ENCODE results near the gene KIF1A.
"Not testable (repeated sequence)": the region's sequence is repeated elsewhere in the genome, so short reads cannot be mapped to it uniquely, and the experiment has no call there.

Gene KIF1A

DNA sequence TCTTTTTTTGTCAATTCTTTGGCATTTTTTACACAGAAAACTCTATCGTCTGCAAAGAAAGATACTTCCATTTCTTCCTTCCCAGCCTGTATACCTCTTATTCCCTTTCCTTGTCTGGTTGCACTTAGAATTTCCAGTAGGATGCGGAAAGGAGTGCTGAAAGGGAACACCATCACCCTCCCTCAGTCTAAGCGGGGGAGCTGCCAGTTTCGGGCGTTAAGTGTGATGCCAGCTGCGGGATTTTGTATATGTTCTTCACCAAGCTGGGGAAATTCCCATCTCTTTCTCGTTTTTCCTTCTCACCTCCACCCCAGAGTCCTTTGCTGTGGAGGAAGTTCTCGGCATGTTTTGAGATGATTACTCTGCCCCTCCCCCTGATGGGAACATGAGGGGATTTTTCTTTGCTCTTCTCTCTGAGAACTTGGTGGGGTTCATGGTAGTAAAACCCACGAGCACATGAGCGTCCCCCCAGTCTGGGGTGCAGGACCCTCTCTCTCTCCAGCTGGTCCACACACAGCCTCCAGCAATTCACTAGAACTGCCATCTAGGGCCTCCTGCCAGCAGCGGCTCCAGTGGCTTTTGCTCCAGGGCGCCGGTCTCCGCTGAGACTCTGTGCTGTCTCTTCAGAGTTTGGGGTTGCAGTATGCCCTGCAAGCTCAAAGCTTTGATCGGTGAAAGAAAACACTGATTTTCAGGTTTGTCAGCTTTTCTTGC, 112.8 kb downstream of the KIF1A start:
- in situ Hi-C loops (cut with HindIII; ENCODE audit: low sequenced_read_pairs): no loop called here

DNA sequence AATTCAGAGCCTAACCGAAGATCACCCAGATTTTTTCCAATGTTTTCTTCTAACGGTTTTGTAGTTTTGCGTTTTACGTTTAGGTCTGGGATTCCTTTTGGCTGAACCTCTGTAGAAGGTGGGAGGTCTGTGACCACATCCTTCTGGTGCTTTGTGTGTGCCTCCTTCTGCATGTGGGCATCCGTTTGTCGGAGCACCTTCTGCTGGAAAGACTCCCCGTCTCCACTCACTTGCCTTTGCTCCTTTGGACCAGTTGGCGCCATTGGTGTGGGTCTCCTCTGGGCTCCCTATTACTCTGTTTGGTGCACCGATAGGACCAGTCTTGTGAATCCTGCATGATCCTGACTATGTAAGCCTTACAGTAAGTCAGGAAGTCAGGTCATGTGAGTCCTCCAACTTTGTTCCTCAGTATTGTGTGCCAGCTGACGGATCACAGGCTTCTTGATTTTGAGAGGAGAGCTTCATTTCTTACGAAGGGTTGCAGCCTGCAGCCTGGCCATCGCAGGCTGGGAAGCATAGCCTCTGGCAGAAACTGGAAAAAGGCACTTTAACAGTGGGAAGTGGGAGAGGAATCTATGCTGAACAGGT, 114.7 kb downstream of the KIF1A start:
- in situ Hi-C loops (cut with HindIII; ENCODE audit: low sequenced_read_pairs): no loop called here

GRCh38 chr2:240704651-240705050, 115.4 kb downstream of the KIF1A start:
- in situ Hi-C loops (cut with HindIII; ENCODE audit: low sequenced_read_pairs): no loop called here

GRCh38 chr2:240703417-240704341, 116.3 kb downstream of the KIF1A start:
- in situ Hi-C loops (cut with HindIII; ENCODE audit: low sequenced_read_pairs): no loop called here

- in situ Hi-C loops (cut with HindIII; ENCODE audit: low sequenced_read_pairs): no loop called here
Measured at GRCh38 chr2:240702640-240703011, 117.4 kb downstream of the KIF1A start.

DNA sequence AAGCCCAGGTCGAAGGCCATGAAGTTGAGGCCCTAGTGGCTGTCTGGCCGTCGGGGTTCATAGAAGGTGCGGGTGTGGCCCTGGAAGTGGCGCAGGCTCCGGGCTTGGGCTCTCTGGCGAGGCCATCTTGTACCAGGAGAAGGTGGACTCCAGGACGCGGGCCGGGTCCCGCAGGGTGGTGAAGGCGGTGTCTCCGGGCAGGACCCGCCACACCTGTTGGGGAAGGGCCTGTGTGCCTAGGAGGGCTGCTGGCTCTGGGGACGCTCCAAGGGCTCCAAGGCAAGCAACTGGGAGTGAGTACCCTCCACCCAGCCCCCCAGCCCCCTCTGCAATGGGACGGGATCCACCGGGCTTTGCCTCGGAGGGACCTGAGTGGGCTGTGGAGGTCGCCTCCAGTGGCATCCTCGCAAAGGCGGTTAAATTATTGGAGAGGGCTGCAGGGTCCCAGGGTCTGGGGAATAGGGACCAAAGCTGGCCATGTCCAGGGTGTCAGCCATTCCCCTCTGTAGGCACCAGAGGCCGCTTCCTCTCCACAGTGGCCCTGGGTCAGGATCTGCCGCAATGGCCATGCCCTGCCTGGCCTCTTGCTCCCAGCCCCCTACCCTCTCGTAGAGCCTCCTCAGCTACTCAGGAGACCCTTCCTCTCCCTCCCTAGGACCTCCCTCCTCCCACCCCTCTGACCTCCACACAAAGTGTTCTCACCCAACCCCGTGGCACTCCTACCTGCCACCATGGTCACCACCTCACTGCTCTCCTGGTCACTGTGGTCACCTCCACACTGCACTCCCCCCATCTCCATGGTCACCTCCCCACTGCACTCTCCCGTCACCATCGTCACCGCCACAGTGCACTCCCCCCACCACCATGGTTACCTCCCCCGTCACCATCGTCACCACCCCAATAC, 118.0 kb downstream of the KIF1A start:
- in situ Hi-C loops (cut with HindIII; ENCODE audit: low sequenced_read_pairs): no loop called here

DNA sequence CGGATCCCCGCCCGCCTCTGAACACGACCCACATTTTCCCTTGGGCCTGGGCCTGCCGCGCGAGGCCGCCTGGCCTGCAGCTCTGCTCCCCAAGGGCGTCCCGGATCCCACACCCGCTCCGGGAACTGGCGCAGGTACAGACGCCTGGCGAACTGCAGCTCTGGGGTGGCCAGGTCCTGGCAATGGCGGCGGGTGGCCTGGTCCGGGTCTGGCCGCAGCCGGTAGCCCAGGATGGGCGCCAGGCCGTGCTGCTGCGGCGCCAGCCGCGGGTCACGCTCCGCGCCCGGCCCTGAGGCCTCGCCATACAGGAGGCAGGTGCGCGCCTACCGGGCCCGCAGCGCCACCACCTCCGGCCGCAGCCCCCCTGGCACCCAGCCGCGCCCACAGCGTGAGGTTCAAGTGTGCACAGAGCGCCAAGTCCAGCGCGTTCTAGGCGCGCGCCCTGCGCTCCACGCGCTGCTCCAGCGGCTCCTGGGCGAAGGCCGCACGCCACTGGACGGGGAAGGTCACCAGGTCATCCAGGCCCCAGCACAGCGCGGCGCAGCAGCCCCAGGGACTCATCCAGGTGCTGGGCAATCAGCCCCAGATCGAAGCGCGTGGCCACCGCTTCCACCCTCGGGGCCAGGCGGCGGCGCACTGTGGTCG, 118.8 kb downstream of the KIF1A start:
- in situ Hi-C loops (cut with HindIII; ENCODE audit: low sequenced_read_pairs): no loop called here

GRCh38 chr2:240700616-240701015, 119.4 kb downstream of the KIF1A start:
- in situ Hi-C loops (cut with HindIII; ENCODE audit: low sequenced_read_pairs): not testable (repeated sequence)

DNA sequence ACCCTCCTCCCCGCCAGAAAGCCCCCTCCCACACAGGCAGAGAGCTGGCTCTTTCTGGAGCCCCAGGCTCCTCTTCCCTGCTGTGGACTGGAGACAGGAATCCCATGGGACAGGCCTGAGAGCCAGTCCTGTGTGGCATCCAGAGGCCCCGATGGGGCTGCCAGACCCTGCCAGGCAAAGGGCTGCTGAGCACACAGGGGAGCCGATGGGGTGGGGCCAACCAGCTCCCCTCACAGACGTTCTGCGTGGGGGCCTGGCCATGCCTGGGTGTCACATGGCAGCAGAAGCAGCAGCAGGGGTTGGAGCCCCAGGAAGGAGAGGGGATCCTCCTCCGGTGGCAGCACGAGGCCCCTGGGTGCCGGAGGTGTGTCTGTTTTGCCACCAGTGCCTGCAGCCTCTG, 120.2 kb downstream of the KIF1A start:
- in situ Hi-C loops (cut with HindIII; ENCODE audit: low sequenced_read_pairs): not testable (repeated sequence)

GRCh38 chr2:240698852-240699561, 121.0 kb downstream of the KIF1A start:
- in situ Hi-C loops (cut with HindIII; ENCODE audit: low sequenced_read_pairs): not testable (repeated sequence)

DNA sequence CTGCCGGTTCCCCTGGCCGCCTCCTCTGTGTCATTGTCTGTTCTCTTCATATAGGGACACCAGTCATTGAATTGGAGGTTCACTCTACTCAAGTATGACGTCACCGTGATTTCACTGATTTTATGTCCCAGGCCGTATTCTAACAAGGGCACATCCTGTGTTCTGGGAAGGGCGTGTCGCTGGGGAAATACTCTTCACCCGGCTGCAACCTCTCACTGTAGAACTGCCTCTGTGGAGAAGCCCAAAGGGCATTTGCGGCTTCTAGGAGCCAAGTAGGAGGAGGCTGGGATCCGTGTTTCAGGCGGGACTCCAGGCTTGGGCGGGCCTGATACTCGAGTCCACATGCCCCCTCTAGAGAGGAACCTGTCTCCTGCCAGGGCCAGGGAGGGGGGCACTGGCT, 123.5 kb downstream of the KIF1A start:
- in situ Hi-C loops (cut with HindIII; ENCODE audit: low sequenced_read_pairs): not testable (repeated sequence)

DNA sequence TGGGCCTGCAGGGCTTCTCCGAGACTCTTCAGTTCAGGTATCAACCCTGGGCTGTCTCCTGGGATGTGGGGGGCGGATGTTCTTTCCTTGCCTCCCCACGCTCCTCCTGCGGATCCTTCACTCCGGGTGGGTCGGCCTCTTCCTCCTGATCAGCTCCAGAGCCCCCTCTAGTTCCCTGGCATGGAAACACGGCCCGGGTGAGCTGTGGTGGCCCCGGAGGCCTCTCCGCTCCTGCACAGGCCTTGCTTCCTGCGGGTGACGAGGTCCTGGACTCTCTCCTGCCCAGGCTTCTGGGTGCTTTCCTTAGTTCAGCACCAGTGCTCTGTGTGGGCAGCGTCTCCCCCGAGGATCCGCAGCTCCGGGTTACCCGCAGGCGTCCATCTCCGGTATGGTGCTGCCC, 124.4 kb downstream of the KIF1A start:
- in situ Hi-C loops (cut with HindIII; ENCODE audit: low sequenced_read_pairs): not testable (repeated sequence)

DNA sequence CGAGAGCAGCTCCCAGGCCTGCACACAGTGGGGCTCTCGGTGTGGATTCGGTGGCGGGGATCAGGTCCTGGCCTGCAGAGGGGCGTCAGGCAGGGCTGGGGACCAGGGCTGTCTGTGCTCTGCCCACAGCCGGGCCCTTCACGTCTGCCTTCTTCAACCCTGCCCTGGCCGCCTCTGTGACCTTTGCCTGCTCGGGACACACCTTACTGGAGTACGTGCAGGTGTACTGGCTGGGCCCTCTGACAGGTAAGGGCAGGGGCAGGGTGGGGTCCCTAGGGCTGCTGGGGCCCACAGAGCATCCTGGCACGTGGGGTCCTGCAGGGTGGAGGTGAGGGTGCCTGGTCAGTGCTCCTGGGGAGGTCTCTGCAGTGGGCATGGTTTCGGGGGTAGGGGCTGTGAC, 125.7 kb downstream of the KIF1A start:
- in situ Hi-C loops (cut with HindIII; ENCODE audit: low sequenced_read_pairs): not testable (repeated sequence)

- in situ Hi-C loops (cut with HindIII; ENCODE audit: low sequenced_read_pairs): not testable (repeated sequence)
Measured at GRCh38 chr2:240692583-240693561, 127.1 kb downstream of the KIF1A start.

DNA sequence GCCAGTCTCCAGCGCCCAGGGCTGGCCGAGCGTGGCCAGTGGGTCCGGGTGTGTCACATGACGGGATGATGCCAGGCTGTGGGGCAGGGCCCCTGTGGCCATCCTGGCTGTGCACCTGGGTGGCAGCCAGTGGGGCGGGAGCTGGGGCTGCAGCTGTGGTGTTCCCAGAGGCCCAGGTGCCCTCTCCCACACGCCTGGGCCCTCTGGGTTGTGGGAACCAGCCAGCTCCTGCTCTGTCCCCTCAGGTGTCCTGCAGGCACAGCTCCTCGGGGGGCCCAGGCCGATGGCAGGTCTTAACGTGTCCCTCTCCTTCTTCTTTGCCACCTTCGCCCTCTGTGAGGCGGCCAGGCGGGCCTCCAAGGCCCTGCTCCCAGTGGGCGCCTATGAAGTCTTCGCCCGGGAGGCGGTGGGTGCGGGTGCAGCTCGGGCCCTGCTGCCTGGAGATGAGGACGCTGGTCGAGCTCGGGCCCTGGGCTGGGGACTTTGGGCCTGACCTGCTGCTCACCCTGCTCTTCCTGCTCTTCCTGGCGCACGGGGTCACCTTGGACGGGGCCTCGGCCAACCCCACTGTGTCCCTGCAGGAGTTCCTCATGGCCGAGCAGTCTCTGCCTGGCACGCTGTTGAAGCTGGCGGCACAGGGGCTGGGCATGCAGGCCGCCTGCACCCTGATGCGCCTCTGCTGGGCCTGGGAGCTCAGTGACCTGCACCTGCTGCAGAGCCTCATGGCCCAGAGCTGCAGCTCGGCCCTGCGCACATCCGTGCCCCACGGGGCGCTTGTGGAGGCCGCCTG, 128.2 kb downstream of the KIF1A start, which contains the start of gene AQP12A:
TSS of gene AQP12A (plus strand) at position 236 of the 790 bp plus-strand sequence. CDS start at position 284, 48 bp downstream.
- in situ Hi-C loops (cut with HindIII; ENCODE audit: low sequenced_read_pairs): not testable (repeated sequence)

- in situ Hi-C loops (cut with HindIII; ENCODE audit: low sequenced_read_pairs): not testable (repeated sequence)
Measured at GRCh38 chr2:240691075-240691427, 129.0 kb downstream of the KIF1A start.

DNA sequence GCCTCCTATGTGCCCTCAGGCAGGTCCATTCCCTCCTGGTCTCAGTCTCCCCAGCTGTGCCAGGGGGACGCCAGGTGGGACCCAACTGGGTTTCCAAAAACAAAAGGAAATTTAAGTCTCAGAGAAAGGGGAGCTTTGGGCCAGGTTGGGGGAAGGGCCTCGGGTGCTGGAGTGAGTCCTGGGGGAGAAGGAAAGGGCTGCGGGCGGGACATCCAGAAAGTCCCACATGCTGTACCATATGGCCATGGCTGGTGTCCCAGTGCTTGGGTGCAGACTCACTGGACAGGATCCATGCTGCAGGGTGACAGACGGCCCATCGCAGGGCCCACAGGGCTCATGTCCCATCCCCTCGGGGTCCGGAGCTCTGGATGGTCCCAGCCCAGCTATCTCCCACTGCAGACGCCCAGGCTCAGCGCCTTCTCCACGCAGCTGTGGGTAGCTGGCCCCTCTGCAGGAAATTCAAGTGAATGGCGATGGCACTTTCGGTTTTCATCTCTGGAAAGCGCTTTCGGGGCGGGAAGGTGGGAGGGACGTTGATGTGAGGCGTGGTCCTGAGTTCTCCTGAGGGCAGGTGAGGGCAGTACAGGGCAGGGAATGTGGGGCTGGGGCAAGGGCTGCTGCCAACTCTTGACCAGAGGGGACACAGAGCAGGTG, 129.5 kb downstream of the KIF1A start:
- in situ Hi-C loops (cut with HindIII; ENCODE audit: low sequenced_read_pairs): not testable (repeated sequence)

All from DLD1 (cell line).